HG03064 (cell line): ENCODE results near the gene RFLNA.

Experiments
- ATAC-seq: cut with Tn5 transposase; IDR thresholded peaks from one replicate; pipeline ENCODE4 v1.9.1; 2021; ENCODE audit warnings: low read depth; ENCODE audit not compliant: unreplicated experiment

Gene RFLNA

DNA sequence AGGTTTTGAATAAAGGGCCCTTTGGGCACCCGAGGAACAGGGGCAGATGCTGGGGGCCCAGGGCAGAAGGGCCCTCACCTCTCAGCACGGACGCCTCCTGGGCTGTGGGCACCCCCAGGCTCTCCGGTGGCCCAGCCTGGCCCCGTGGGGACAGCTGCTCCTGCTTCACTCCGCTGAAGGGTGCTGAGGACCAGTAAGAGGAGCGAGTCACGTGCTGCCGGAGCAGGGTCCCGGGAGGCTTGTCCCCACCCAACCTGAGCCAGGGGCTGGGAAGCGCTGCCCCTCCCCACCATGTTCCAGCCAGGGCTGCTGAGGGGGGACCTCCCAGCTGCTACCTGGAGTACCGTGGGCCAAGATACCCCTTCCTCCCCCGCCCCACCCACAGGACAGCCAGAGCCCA, 59.5 kb downstream of the RFLNA start:
- ATAC-seq: no peak

DNA sequence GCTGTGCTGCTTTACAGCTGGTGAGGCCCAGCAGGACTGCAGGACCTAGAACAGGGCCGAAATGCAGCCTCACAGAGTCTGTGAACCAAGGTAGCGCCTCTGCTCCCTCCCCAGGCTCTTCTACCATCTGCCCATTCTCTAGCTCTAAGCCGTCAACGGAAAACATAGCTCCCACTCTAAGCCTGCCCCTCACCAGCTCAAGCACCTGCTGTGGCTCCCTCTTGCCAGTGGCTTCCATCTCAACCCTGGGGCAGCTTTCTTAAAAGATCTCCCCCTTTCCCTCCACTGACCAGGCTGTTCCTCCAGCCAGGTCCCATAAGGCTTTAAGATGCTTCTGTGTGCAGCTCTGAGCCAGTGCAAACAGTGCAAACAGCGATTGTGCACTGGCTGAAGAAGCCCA, 61.3 kb downstream of the RFLNA start:
- ATAC-seq: no peak

DNA sequence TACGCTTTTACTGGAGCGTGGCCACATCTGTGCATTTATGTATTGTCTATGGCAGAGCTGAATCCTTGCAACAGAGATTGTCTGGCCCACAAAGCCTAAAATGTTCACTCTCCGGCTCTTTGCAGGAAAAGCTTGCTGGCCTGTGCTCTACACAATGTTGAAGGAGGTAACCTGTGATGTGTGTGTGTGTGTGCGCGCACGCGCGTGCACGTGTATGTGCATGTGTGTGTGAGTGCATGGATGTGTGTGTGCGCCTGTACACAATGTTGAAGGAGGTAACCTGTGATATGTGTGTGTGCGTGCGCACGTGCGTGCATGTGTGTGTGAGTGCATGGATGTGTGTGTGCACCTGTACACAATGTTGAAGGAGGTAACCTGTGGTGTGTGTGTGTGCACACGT, 62.7 kb downstream of the RFLNA start:
- no peak for ATAC-seq

DNA sequence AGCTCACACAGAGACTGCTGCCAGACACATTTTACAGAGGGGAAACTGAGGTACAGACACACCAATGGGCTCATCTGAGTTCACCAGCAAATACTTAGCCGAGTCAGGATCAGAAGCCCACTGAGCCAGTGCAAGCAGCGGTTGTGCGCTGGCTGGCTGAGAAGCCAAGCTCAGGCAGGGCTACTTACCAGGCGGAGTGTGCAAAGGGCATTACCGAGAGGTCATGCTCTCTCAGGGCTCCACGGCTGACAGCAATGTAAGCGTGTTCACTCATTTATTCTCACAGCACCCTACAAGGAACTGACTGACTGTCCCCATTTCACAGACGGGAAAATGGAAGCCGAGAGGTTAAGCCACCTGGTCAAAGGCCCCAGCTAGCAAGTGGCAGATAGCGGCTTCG, 63.7 kb downstream of the RFLNA start:
- ATAC-seq: no peak

DNA sequence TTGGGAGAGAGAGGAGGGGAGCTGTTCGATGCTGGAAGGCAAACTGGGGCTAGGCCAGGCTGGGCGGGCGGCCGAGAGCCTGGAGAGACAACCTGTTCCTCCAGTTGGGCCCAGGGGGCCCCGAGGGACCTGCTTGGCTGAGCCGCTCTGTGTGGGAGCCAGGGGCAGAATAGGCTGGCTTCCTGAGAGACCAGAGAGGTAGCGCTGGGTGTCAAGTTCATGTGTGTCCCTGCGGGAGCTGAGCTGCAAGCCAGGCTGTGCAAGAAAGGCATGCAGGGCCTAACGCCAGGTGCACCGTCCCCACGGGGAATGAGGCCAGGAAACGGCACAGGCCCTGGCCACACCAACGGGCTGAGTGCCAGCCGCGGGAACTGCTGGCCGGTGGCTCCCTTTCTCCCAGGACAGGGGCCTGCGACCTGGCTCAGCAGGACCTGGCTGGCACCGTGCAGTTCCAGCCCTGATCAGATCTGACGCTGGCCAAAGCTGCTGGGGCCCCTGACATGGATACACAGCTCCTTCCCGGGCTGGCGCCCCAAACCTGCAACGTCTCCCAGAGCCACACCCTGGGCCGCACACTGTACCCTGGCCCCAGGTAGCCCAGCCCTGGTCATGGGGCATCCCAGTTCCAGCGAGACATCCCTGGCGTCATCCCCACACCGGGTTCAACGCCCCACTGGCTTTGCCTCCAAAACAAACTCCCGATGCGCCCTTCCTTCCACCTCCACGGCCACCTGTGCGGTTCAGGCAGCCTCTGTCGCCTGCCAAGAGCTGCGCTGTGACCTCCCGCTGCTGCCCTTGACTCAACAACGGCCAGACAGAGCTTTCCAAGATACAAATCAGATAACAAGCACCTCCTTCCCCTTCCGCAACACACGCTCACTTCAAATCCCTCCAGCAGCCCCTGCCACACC, 65.0 kb downstream of the RFLNA start:
- ATAC-seq: no peak

DNA sequence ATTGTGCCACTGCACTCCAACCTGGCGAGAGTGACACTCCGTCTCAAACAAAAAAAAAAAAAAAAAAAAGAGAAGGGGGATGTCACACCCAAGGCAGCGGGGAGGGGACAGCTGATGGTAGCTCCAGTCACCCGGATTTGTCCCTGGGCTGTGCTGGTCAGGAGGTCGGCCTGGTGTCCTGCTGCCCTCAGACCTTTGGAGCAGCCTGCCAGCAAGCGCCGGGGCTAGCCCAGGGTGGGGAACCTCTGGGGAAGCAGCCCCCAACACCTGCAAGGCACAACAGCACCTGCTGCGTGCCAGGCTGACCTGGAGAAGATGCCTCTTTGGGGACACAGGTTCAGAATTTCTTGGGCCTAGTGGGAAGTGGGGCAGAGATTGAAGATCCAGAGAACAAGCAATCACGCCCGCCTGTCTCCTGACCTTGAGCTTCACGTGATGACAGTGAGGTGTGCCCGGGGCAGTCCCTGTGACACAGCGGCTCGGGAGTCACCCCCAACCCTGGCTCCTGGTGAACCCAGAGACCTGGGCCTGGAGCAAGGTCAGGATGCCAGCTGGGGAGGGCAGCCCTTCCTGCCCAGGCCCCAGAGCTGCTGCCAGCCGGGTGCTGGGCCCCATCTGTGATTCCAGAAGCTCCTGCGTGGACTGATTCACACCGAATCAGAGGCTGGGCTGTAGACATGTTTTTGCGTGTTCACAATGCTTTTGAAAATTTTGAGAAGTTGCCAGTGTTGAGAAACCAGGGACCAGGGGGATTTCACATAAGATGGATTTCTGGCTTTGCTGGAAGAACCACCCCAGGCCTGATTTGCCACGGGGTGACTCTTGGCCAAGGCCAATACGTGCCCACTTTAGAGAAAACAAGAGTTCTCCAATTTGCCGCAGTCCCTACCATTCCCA, 66.4 kb downstream of the RFLNA start:
- no peak for ATAC-seq

DNA sequence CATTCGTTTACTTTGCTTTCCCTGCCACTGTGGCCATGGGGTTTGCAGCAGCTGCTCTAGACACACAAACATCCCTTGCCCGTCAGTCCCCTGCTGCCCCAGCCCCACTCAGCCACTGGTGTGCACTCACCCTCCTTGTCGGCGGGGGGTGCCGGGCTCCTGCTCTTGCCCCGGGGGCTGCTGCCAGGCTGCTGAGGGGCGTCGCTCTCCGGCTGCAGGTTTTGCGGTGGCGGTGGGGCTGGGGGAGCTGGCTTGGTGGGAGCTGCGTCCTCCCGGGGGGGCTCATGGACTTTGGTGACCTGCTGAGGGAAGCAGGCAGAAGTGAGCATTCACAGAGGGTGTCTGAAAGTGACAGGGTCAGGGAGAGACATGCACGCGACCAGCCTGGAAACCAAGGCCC, 67.1 kb downstream of the RFLNA start:
- no peak for ATAC-seq

DNA sequence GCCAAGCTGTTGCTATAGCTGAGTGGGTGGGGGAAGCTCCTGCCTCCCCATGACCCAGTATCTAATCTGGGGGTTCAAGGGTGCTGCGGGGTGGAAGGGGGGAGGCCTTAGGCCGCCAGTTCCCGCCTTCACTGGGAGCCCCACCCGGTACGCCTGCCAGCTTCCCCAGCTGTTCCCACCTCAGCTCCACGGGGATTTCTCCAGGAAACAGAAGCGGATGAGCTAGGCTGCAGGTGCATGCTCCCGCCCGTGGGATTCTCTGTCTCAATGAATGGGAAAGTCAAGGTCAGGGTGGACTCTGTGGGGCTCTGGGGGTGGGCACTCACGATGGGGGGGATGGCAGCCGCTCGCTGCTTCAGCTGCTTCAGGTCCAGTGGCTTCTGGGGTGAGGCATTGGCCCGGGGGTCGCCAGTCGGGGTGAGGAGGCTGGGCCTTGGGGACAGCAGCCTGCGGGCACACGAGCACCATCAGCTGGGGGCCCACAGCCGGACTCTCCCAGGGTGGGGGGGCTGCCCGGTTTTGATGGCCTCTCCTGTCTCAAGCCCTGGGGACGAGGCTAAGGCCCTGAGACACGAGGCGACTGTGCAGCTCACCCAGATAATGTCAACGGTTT, 68.6 kb downstream of the RFLNA start:
- no peak for ATAC-seq

DNA sequence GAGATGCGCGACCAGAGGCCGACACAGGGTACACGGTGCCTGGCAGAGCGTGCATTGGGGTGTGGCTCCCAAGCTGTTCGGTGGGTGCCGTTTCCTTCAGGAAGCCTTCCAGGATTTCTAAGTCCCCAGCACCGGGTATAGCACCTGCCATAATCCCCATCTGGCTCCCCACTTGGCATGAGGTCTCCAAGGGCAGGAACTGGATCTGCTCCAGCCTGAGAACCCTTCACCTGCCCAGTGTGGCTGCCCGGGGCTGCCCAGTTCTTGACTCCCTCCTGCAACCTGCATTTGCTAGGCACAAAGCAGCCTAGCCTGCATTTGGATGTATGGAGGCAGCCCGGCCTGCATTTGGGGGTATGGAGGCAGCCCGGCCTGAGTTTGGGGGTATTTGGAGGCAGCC, 69.7 kb downstream of the RFLNA start:
- no peak for ATAC-seq
